GM19463 (cell line): ENCODE results near the gene RARA.

Source experiments
- ATAC-seq: cut with Tn5 transposase; IDR thresholded peaks from one replicate; pipeline ENCODE4 v1.9.1; 2021; ENCODE audit warnings: mild to moderate bottlenecking, moderate library complexity; ENCODE audit not compliant: unreplicated experiment

RARA gene

GRCh38 chr17:40315678-40316570, 6.9 kb downstream of the RARA start:
- ATAC-seq: no peak

DNA sequence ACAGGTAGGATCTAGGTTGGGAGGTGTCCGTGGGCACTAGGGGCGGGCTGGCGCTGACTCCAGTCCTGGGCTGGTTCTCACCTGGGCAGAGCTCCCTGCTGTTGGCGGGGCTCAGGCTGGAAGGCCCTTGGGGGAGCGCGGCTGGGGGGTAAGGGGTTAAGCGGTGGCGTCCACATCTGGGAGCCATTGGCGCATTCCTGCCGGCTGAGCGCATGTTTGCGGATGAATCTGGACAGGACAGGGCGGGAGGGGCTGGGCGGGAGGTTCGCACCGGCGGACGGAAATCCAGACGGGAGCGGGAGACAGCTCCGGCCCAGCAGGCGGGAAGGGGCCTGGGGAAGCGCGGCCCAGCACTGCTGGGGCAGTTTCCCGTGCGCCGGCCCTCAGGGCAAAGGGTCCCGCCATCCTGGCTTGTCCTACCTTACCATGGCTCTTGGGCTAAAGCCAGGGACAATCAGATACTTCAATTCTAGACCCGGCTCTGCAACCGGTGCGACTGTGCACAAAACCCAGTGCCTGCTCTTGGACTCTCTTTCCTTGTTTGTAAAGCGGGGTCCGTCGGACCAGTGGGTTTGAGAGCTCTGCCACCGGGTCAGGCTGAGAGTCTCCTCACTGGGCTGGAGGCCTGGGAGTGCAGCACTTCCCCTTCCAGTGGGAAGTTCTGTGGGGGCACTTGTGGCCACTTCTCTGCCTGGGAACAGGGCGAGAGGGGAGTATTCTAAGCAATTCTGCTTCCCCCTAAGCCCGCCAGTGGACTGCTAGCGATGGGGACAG, 7.8 kb downstream of the RARA start:
- no peak for ATAC-seq

DNA sequence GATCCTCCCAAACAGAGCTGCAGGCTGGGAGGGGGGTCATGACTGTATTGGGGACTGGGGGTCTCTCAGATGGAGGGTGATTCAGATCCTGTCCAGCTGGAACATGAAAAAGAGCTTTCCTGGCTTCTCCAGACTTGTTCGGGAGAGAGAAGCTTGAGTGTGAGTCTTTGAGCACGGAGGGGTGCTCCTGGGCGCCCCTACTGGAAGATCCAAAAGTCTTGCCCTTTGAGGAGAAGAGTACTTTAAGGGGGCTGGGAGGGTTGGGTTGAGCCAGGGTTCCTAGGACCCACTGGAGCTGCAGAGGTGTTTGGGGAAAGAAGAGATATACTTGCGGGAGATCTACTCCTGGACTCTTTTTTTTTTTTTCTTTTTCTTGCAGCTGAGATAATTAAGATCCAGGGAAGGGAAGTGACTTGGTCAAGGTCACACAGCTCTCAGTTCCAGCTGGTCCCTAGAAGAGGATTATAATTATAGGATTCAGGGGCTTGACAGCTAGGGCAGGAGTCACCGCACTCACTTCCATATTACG, 8.4 kb downstream of the RARA start:
- ATAC-seq: no peak

DNA sequence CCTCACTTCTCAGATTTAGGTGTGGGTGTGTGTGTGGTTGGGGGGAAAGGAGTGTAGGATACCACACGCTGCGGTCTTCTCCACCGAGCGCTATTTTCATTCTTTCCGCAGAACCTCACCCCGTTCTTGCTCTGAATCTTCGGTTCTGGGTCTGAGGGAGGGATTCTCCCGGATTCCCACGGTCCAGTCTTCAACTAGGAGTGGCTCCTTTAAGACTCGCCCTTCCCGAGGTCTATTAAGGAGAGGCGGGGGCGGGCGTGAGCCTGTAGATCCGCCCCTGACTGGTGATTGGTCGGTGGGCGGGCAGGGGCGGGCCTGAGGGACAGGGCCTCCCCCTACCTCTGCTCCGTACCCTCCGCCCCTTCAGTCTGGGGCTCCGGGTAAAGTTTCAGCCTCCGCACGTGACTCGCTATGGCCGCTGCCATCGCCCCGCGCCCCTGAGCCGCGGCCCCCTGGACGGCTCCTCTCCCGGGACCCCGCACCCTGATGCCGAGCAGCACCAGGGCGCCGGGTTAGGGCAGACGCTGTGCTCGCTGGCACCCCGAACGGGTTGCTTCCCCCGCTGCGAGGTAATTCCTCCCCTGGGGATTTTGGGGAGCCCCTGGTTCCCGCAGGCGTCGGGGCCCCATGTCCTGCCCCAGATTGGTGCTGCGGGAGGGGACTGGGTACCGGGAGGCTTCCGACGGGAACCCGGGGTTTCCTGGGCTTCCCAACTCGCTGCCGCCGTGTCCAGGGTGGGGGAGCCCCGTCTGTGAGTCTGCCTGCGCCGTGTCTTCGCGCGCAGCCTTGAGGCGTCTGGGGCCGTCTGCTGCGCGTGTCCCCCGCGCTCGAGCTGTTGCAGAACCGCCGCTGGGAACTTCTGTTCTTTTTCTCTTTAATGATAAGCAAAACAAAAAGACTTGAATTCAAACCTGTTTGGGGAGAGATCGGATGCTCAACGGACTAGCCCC, 9.2 kb downstream of the RARA start:
- ATAC-seq: peak; percentile 64

GRCh38 chr17:40318830-40319391, 9.9 kb downstream of the RARA start:
- ATAC-seq: no peak

- no peak for ATAC-seq
Observed at GRCh38 chr17:40319651-40320540, 10.9 kb downstream of the RARA start.

DNA sequence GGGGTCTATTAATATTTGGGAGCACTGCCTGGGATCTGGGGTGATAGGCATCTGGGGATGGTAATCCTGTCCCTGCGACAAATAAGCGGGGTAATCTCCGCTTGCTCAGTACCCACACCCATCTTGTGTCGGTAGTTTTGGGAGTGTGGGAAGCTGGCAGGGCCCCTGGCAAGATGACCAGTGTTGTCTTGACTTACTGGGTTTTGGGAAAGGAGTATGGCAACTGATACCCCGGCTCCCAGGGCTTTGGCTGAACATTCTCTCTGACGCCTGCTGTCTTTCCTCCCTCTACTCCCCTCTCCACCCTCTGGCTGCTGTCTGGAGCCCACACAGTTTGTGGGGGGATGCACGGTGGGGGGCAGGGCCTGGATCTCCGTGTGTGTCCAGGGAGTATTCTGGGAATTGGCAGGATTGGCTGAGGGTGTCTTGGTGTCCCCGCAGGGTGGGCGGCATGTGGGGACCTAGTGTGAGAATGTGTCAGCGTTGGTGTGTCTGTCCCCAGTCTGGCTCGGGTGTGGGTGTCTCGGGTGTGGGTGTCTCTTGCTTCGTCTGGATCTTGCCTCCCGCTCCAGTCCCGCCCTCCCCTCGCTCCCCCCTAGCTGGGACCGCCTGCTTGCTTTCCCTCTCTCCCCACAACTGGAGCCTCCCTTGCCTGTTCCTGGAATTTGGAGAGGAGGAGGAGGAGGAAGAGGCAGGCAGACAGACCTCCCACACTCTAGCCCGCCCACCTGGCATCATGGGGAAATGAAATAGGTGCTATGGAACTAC, 12.0 kb downstream of the RARA start:
- ATAC-seq: no peak

GRCh38 chr17:40321524-40321929, 12.5 kb downstream of the RARA start:
- ATAC-seq: no peak

DNA sequence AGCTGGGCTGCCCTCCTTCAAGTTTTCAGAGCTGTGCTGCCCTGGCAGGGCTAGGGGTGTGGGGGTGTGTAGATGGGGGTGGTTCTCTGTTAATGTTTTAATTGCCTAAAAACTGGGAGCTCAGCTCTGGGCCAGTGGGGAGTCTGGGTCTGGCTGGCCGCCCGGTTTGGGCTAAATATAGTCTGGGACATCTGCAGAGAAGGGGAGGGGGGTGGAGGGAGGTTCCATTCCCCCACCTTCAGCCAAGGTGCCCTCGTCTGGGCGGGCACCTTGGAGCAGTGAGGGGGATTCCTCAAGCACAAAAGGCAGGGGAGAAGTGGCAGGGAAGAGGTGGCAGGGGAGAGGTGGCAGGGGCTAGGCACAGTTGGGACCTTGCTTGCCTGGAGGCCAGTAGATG, 13.0 kb downstream of the RARA start:
- no peak for ATAC-seq

- peak; percentile 21 for ATAC-seq
Observed at GRCh38 chr17:40322358-40323315, 13.7 kb downstream of the RARA start.

DNA sequence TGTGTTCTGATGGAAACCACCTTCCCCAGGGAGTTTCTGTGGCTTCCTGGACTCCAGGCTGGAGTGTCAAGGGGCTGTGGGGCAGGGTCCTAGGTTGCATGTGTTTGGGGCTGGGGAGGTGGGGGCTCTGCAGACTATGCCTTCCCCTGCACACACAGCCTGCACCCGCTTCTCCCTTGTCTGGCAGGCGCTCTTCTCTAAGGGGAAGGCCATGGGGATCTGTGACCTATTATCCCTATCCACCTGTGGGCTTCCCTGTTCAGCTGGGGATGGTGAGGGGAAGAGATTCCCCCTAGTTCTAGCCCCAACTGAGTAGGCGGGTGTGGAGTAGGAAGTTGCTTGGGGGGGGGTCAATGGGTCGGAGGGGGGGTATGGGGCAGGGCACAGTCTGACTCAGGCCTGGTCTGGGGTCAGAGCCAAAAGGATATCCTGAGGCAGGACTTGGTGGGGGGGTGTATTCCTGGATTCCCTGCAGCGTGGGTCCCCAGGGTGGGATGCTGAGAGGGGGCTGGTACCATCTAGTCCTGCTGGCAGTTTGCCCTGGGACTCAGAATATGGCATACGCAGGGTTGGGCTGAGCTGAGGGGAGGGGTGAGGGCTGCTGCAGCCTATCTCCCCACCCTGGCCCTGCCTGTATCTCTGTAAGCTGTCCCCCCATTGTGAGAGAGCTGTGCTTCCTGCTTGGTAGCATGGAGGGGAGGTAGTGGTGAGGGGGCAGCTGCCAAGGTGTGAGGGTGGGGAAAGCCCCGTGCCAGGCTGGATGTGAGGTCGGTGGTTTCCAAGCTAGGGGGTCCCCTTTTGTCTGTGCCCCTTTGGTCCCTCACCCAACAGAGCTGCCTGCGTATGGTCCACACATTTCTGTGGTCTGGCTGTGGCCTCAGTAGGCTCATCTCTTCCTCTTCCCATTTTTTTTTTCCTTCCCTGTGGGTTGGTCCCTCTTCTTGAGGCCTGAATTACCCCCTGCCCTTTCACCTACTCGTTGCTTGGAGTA, 14.7 kb downstream of the RARA start:
- ATAC-seq: no peak

GRCh38 chr17:40325156-40326013, 16.4 kb downstream of the RARA start:
- no peak for ATAC-seq

- ATAC-seq: peak; percentile 34
Observed at GRCh38 chr17:40326014-40326831, 17.2 kb downstream of the RARA start.

- ATAC-seq: no peak
Observed at GRCh38 chr17:40326832-40327199, 17.8 kb downstream of the RARA start.
